Colonic mucosa (tissue), 4 donors: Measurements from ENCODE around the gene ANO2. TPM values are rescaled to one million over a fixed set of nuclear protein-coding genes. Genes with fewer than 3 reads are reported as not detected.
A peak's percentile ranks its signal among the peaks of the same experiment; 100 is the strongest.

ENCODE experiments used
- DNase-seq: peaks from one replicate; pipeline ENCODE4 v3.0.0-alpha.2; 2020
- H3K27ac ChIP-seq: fragments of 200-600 bp; one replicate; pipeline ENCODE4 v1.8.0; 2021
- H3K27me3 ChIP-seq: fragments of 200-600 bp; one replicate; pipeline ENCODE4 v1.8.0; 2021
- H3K36me3 ChIP-seq: fragments of 200-600 bp; one replicate; pipeline ENCODE4 v1.8.0; 2021
- H3K4me1 ChIP-seq: fragments of 200-600 bp; one replicate; pipeline ENCODE4 v1.8.0; 2021; ENCODE audit warnings: mild to moderate bottlenecking
- H3K4me3 ChIP-seq: fragments of 200-600 bp; one replicate; pipeline ENCODE4 v1.8.0; 2021
- H3K9ac ChIP-seq, 2 donors: one replicate each; pipeline ENCODE4 v1.7.0; 2013; ENCODE audit warnings: control low read depth in 2 of 2, low read depth in 2 of 2, low read length in 2 of 2
- H3K9me3 ChIP-seq: fragments of 200-600 bp; one replicate; pipeline ENCODE4 v1.8.0; 2021
- intact Hi-C: fragments of 100-400 bp; cut with DNase I; formaldehyde crosslinking; loops from one replicate; pipeline ENCODE4 v1.14.1; 2022
- total RNA-seq, 2 donors: library from RNA; stranded (reverse); fragmentation: NEBNext Ultra II Directional in 1 of 2; extraction: Animal tissue kit (Norgen Biotek cat#: 25700) in 1 of 2; gene quantifications; one replicate each; pipeline ENCODE4 v1.2.1, GENCODE V29; 2021
- TF ChIP-seq, protein P1 (sequence below): fragments of 200-600 bp; IDR thresholded peaks from one replicate; pipeline ENCODE4 v1.8.0; 2022; ENCODE audit warnings: antibody characterized with exemption, mild to moderate bottlenecking
- donor health status: healthy.
- donor health status: DM: no; HTN: no; CAD: no.
- donor health status: DM: no; HTN: no; CAD: no.

Gene ANO2
- total RNA-seq, 2 donors from 2014 or later, result 1.1 to 2.2 TPM

DNA sequence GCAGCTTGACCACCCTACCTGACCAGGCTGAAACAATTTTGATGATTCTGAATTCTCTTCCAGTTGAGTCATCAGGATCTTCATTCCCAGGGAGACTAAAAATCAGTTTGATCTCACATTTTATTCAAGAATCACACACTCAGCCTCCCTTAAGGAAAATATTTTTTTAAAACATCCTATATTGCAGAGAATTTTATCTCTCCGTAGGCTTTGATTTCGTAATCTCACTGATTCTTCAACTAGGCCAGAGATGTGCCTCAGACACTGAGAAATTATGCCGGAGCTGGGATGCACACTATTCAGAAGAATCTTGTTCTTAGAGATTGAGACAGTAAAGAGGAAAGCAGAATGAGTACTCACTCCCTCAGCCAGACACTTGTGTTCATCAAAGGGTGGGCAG is 7.0 kb upstream of the ANO2 start:
- TF ChIP-seq, protein P1, sequence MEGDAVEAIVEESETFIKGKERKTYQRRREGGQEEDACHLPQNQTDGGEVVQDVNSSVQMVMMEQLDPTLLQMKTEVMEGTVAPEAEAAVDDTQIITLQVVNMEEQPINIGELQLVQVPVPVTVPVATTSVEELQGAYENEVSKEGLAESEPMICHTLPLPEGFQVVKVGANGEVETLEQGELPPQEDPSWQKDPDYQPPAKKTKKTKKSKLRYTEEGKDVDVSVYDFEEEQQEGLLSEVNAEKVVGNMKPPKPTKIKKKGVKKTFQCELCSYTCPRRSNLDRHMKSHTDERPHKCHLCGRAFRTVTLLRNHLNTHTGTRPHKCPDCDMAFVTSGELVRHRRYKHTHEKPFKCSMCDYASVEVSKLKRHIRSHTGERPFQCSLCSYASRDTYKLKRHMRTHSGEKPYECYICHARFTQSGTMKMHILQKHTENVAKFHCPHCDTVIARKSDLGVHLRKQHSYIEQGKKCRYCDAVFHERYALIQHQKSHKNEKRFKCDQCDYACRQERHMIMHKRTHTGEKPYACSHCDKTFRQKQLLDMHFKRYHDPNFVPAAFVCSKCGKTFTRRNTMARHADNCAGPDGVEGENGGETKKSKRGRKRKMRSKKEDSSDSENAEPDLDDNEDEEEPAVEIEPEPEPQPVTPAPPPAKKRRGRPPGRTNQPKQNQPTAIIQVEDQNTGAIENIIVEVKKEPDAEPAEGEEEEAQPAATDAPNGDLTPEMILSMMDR, result no peak
- no peaks in the 10 kb centered on the region for H3K9me3 ChIP-seq
- no peak overlapping the region for H3K9ac ChIP-seq
- no peak overlapping the region for H3K27ac ChIP-seq
- H3K4me3 ChIP-seq, result no peak overlapping the region
- H3K27me3 ChIP-seq, result peaks cover 2% of the 10 kb centered on the region
- H3K4me1 ChIP-seq, result no peaks in the 10 kb centered on the region
- no peaks in the 10 kb centered on the region for H3K36me3 ChIP-seq
- no peak for DNase-seq
- intact Hi-C loops, result no loop called here

DNA sequence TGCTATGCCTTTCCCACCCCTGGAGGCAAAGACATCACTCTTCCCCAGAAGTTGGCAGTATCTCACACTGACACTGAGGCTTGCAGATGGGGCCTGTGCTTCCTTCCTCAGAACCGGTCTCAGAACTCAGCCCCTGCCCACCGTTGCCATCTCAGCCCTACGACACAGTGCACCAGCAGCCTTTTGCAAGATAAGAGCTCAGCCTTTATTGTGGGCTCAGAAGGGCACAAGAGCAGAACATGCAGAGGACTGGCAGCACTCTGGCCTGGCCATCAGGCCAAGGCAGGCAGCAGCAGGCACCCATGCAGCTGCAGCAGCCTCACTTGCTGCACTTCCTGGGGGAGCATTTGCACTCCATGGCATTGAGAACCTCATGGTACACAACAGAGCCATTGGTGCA is 3.6 kb upstream of the ANO2 start:
- Histone ChIP-seq H3K9ac (no peak overlapping the region), H3K36me3 (no peaks in the 10 kb centered on the region), H3K27me3 (peaks cover 27% of the 10 kb centered on the region), H3K4me3 (no peak overlapping the region), H3K9me3 (no peaks in the 10 kb centered on the region), H3K4me1 (peaks cover 3% of the 10 kb centered on the region), H3K27ac (no peak overlapping the region)
- TF ChIP-seq, protein P1, result no peak
- intact Hi-C loops, result no loop called here
- DNase-seq, result no peak

DNA sequence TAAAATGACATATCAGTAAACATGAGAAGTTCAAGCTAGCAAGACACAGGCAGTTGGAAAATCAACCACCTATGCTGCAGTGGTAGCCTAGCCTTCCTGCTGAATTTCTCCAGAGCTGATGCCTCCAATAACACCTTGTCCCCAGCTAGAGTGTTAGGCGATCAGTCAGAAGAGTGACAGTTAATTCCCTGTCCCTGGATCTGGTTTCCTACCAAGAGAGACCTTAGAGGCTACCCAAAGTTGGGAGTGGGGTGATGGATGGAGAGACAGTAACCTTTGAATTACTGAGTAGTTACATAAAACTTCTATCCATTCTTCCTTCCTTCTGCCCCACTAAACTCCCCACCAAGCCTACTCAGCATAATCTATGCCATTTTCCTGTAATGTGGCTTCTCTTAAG is 1.9 kb upstream of the ANO2 start:
- TF ChIP-seq, protein P1, result no peak
- Histone ChIP-seq H3K4me3 (no peak overlapping the region), H3K9ac (no peak overlapping the region), H3K27me3 (peaks cover 27% of the 10 kb centered on the region), H3K4me1 (peaks cover 3% of the 10 kb centered on the region), H3K9me3 (no peaks in the 10 kb centered on the region), H3K36me3 (no peaks in the 10 kb centered on the region), H3K27ac (no peak overlapping the region)
- DNase-seq, result no peak
- intact Hi-C loops, result no loop called here

DNA sequence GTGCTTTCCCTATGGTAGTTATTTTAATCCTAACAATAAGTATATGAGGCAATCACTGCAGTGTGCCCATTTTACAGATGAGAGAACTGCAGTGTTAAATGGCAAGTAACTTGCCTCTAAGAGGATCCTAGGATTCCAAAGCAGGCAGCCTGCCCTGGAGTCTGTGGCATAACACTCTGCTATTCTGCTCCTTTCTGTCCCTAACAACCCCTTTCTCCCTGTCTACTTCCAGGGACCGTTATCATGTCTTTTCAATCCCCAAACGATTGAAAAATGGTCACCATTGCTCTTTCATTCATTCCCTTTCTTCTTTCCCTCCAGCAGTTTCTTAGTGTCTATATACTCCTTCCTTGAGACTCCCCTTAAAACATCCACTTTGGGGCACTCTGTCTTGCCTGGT is 1.3 kb upstream of the ANO2 start:
- intact Hi-C loops, result no loop called here
- H3K9me3 ChIP-seq, result no peaks in the 10 kb centered on the region
- peaks cover 3% of the 10 kb centered on the region for H3K4me1 ChIP-seq
- no peak for DNase-seq
- H3K4me3 ChIP-seq, result no peak overlapping the region
- H3K27ac ChIP-seq, result no peak overlapping the region
- H3K36me3 ChIP-seq, result no peaks in the 10 kb centered on the region
- no peak overlapping the region for H3K9ac ChIP-seq
- peaks cover 27% of the 10 kb centered on the region for H3K27me3 ChIP-seq
- TF ChIP-seq, protein P1, result no peak

DNA sequence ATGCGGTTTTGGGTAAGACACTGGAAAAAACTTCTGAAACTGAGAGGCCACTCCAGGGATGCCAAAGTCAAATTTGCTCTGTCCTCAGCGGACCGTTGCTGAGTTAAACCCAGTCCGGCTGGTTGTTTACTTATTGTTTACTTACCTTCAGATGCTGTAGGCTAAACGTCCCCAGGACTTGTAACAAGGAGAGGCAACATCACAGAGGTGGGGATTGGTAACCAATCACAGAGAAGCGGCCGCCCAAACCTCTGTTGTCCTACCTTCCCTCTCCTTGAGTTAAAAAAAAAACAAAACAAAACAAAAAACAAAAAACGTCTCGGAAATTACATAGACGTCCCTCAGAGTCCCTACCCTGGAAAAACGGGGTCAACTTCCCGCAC is 380 bp downstream of the ANO2 start:
- H3K4me1 ChIP-seq, result peaks cover 3% of the 10 kb centered on the region
- H3K9me3 ChIP-seq, result no peaks in the 10 kb centered on the region
- peaks cover 27% of the 10 kb centered on the region for H3K27me3 ChIP-seq
- H3K36me3 ChIP-seq, result no peaks in the 10 kb centered on the region
- H3K4me3 ChIP-seq, result peak overlapping the region; percentile 19
- H3K27ac ChIP-seq, result no peak overlapping the region
- intact Hi-C loops, result no loop called here
- DNase-seq, result no peak
- TF ChIP-seq, protein P1, result no peak
- peak overlapping the region in 1 of 2 donors; percentile 24 for H3K9ac ChIP-seq

DNA sequence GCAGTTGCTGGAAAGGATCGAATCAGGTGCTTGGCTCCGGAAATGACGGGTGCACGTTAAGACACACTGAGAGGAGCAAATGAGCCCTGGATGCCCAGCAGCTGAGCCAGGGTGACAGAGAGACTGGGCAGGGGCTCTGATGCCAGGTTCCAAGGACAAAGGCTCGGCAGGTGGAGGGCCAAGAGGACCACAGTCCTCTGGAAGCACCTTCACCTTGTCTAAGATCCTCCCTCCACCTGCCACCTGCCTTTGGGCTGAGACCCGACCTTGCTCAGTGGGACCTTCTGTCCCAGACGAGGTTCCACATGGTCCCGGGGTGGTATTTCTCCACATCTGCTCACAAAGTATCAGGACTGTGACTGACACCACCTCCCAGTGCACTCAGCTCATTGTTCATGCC is 1.0 kb downstream of the ANO2 start:
- no peak overlapping the region for H3K27ac ChIP-seq
- TF ChIP-seq, protein P1, result no peak
- no peak overlapping the region for H3K9ac ChIP-seq
- no peak for DNase-seq
- H3K4me1 ChIP-seq, result peaks cover 3% of the 10 kb centered on the region
- intact Hi-C loops, result no loop called here
- no peaks in the 10 kb centered on the region for H3K9me3 ChIP-seq
- H3K36me3 ChIP-seq, result no peaks in the 10 kb centered on the region
- no peak overlapping the region for H3K4me3 ChIP-seq
- H3K27me3 ChIP-seq, result peaks cover 27% of the 10 kb centered on the region
